Stimulated activated CD4-positive, alpha-beta T cell treated with anti-CD3 and anti-CD28 coated beads, Interleukin-15, amount 100 ng/mL, for 48 hours (primary cell): ENCODE measurements around the gene KRT84.

Experiments
- DNase-seq, 2 donors: peaks; one replicate each; pipeline ENCODE4 v3.0.0-alpha.2; 2020; ENCODE audit warnings: low read depth in 2 of 2

The KRT84 gene

DNA sequence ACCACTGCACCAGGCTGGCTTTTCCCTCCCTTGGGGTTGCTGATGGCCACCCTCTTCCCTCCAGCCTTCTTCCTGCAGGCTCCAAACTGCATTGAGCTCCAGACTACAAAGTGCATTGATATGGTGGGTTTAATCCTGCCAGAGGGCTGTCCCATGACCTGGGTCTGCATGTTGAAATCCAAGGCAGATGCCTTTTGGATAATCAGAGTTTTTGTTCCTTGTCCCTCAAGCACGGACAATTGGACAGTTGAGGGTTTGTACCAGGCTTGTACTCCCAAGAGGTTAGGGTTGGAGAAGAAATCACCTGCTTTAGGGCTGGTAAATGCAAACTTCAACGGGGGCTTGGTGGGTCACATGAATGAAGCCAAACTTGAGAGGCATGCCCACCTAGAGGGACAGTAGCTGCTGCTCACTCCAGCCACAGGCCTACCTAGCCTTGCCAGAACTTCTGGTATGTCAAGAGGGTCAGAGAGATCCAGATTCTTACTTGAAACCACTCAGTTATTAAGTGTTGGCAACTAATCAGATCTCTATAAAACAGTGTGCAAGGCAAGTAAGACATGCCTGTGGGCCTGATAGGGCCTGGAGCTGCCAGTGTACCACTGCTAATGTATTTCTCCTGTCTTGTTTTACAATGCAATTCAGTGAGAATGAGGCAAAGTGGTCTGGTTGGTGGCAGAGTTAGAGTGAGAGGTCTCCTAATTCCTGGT is 42.5 kb downstream of the KRT84 start:
- no peak for DNase-seq

DNA sequence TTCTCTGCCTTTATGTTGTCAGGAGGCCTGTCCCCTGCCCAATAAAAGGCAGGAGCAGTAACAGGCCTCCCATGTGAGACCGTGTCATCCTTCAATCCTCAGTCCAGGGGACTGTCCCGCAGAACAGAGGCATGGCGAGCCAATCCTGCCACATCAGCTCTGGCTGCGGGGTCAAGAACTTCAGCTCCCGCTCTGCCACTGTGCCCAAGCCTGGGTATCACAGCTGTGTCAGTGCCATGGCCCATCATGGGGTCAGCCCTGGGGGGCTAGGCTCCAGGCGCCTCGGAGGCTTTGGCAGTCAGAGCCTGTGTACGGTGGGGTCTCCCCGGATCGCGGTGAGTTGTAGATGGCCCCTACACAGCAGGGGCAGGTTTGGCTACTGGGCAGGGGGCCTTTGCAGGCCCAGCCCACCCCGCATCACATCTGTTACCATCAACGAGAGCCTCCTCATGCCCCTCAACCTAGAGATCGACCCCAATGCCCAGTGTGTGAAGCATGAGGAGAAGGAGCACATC is 44.3 kb downstream of the KRT84 start:
- DNase-seq = no peak

DNA sequence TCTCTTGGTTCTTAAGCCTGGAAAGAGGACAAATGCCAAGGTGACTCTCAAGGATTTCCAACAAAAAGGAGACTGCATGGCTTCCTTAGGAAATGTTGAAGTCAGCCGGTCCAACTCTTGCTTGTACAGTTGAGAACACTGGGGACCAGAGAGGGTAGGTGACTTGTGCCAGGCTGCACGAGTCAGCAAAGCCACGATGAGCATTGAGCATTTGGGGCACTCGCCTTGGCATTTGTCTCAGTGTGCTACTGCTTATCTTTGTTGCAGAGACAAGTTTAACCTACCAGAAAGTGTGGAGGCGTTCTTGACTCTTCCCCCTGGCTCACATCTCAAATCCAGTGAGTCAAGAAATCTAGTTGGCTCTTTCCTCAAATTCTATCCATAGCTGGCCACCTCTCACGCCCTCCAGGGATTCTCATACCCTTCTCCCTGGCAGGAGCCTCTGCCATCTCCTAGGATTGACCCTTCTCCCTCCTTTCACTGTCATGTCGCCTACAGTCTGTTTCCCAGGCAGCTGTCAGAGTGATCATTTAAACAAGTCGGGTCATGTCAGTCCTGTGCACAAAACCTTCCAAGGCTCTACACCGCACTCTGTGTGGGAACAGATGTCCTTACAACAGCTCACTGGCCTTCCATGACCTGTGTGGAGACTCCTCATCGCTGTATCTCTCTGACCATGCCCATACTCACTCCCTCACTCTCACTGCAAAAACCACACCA is 47.1 kb downstream of the KRT84 start:
- DNase-seq = no peak

DNA sequence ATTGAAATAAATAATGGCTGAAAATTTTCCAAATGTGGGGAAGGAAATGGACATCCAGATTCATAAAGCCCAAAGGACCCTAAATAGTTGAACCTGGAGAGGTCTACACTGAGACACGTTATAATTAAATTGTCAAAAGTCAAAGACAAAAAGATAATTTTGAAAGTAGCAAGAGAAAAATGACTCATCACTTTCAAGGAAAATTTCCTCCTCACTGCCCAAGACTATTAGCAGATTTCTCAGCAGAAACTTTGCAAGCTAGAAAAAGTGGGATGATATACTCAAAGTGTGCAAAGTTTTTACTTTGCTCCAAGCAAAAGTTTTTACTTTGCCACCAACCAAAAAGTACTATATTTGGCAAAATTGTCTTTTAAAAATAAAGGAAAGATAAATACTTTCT is 48.4 kb downstream of the KRT84 start:
- no peak for DNase-seq

DNA sequence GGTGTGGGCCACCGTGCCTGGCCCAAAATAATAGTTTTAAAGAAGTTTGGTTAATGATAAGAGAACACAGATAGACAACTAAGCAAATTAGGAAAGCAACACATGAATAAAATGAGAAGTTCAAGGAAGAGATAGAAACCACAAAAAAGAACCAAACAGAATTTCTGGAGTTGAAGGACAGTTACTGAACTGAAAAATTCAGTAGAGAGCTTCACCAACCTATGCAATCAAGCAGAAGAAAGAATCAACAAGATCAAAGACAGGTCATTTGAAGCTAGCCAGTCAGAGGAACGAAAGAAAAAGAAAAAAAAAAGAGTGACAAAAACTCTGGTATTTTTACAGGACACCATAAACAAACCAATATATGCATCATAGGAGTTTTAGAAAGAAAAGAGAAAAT is 48.8 kb downstream of the KRT84 start:
- DNase-seq = no peak

DNA sequence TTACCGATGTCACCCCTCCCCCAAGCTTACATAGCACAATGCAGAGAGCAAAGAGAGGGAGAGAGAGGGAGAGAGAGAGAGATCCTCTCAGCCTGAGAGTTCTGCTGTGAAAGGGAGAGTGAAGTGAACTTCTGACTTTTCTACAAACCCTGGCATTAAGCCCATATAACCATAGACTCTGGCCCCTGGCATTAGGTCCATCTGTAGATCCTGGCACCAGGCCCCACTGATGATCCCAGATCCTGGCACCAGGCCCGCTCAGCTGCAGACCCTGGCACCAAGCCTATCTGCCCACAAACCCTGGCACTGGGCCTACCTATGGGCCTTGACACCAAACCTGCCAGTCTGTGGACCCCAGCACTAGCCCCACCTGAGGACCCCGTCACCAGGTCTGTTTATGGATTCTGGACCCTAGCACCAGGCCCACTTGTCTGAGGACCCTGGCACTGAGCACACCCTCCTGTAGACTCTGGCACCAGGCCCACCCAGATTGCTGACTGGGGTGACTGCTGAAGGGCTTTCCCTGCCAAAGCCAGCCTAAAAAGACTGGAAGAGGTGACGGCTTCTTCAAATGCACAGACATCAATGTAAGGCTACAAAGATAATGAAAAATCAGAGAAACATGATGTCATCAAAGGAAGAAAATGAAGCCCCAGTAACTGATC is 49.7 kb downstream of the KRT84 start:
- no peak for DNase-seq

DNA sequence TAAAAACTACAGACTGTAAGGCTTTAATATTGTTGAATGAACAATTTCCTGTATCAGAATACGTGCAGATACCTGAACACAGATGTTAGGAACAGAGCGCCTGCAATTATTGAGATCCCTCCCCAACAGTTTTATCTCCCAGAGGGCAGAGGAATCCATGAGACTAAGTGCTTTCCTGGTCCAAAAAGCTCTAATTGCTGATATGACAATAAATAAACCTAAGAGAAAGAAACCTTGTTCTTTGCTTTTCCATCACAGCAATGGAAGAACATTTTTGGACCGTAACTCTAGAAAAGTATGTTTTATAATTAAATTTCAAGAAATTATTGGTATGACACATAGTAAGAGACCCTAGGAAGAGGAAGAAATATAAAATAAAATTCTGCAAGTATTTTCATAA is 51.3 kb downstream of the KRT84 start:
- DNase-seq = no peak

DNA sequence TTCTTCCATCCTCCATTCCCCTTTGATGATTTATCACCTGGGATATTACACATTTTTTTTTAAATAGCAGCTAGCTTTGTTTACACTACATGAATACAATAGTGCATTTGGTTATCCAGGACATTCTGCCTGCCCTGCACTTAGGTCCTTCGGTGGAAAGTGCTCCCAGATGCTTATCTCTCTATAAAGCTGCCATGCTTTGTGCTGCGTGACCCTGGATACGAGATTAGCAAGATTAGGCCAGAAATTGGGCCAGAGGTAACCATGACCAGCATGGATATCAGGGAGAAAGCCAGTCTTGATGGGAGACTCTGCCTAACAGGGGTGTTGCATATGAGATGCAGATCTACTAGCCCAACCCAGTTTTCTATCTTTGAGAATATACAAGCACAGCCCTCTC is 52.1 kb downstream of the KRT84 start:
- no peak for DNase-seq

DNA sequence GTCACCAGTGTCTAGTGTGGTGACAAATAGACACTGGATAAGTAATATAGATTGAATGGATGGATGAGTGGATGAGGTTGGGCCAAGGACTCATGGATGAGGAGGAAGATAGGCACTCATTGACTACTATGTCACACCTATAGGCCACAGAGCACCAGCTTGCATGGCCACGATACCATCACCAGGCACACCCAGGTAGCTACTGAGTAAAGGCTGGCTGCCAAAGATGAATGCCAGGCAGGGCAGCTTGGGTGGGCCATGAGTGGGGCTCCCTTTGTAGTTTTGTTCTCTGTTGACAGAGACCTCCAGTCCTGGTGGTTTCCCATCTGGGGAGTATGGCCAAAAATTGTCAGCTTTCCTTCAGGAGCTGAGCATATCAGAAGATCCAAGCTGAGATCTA is 53.1 kb downstream of the KRT84 start:
- DNase-seq = no peak

DNA sequence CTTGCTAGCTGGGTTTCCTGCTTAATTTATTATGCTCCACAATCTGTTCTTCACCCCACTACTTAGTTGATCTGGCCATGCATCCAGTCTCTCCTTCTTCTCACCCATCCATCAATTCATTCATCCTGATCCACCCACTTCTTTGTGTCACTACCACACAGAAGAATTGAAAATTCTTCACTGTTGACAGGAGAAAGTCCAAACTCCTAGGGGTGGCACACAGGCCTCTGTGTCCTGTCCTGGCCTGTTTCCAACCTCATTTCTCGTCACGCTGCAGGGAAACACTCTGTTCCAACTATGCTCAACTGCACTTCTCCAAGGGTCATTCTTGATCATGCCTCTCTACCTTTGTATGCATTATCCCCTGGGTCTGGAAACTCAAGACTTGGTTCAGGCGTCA is 53.6 kb downstream of the KRT84 start:
- no peak for DNase-seq

DNA sequence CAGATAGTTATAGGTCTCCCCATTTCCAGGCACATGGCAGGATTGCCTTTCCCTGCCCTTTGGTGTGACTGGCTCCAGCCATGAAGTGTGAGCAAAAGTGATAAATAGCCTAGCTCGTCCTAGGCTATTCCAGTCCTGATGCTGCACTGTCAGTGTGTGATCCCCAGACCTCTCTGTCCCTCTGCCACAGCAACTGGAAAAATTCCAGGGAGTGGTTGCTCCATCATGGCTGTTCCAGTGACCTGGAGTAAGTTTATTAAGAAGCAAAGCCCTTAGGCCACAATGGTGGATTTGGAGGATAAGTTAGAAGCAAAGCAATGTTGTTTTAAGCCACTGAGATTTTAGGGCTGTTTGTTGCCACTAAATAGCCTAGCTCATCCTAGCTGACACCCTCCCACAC is 54.4 kb downstream of the KRT84 start:
- DNase-seq = no peak

DNA sequence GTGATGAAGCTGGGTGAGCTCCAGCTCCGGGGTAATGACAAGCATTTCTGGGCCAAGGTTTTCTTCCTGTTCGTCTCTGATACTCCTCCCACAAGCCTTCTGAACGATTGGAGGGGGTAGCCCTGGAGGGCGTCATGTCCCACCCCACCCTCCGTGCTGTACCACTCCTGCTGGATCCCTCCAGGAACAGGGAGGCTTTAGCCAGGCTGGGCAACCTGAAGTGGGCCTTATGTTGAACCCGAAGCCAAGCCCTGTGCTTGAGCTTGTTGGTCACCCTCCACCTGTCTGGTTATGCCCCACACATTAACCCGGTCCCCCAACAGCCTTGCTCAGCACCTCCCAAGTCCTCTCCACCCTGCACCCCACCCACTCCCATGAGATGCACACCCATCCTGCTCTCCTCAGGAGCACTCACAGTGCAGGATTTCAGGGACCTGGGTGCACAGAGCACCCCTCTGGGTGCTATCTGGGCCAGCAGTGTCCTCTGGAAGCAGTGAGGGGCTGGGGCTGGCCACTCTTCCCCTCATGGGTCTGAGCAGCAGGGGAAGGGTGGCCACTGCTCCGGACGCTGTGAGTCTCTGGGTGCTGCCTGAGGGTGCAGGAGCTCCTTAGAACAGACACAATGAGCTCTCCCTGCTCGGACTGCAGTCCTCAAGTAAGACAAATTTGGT is 57.5 kb downstream of the KRT84 start:
- DNase-seq = no peak
